ENCODE results near the gene SNCB. TPM values are rescaled to one million over a fixed set of nuclear protein-coding genes. Genes with fewer than 3 reads are reported as not detected.

SNCB gene
- total and polyA plus RNA-seq, 2 of the 13 experiments (the other 11 are each of a cell fraction or from before 2014, with no cell fraction given) = not detected

GRCh38 chr5:176587398-176587797, 42.9 kb downstream of the SNCB start:
- DNase-seq (ENCODE audit: low spot score) (no peak), FAIRE-seq (no peak), ATAC-seq (no peak)
- no peak overlapping the region for H3K4me3 ChIP-seq (replicated peaks in 1 of 3; ENCODE audit: insufficient read depth in 1 of 3, low read depth in 2 of 3, low read length in 3 of 3)
- no peaks in the 10 kb centered on the region for H4K20me1 ChIP-seq (ENCODE audit: insufficient read depth, low read length)
- no peak overlapping the region for H3K4me2 ChIP-seq (ENCODE audit: low read depth, low read length)
- no peaks in the 10 kb centered on the region for H3K27me3 ChIP-seq (ENCODE audit: control insufficient read depth in 1 of 2, insufficient read depth in 2 of 2, low read length in 2 of 2)
- H3K9ac ChIP-seq (ENCODE audit: insufficient read depth, low read depth, low read length) = no peak overlapping the region
- ChIA-PET POLR2A (no interaction called here), CTCF (ENCODE audit: low intra/inter-chr PET ratio, low total read pairs) (no interaction called here)
- H3K4me1 ChIP-seq (ENCODE audit: insufficient read depth, low read length) = no peaks in the 10 kb centered on the region
- H3K9me3 ChIP-seq (ENCODE audit: low read length) = peaks cover 16% of the 10 kb centered on the region
- in situ Hi-C loops (cut with HindIII; ENCODE audit: extremely low pct_ligation_motif_present, low pct_unique_long_range_greater_than_20kb) = loop anchor here (25.0 kb wide), 1 partner anchor 850 kb away; no protein-coding TSS in a partner anchor
- no peak overlapping the region for H3K27ac ChIP-seq (ENCODE audit: extremely low read length, insufficient read depth, low read length)
- 95% methylated on average over 6 of the region's 7 CpGs for WGBS (ENCODE audit: low lambda C conversion rate)
- H3K36me3 ChIP-seq (replicated peaks in 1 of 2; ENCODE audit: control insufficient read depth in 1 of 2, insufficient read depth in 2 of 2, low read length in 2 of 2) = peaks cover 0 to 29% of the 10 kb centered on the region in 2 experiments; a peak in 3 of 5 replicates
- no peak for TF ChIP-seq KIAA2018 (CRISPR knock-in tag; IDR thresholded peaks at IDR 0.05; ENCODE audit: borderline replicate concordance)
- TF ChIP-seq ATRX (CRISPR knock-in tag; IDR thresholded peaks at IDR 0.05; ENCODE audit: borderline replicate concordance) = no peak
- TF ChIP-seq ZNF12 (CRISPR knock-in tag; IDR thresholded peaks at IDR 0.05) = no peak
- no peak for TF ChIP-seq SCMH1 (CRISPR knock-in tag; IDR thresholded peaks at IDR 0.05; ENCODE audit: borderline replicate concordance)
- TF ChIP-seq, protein P1, sequence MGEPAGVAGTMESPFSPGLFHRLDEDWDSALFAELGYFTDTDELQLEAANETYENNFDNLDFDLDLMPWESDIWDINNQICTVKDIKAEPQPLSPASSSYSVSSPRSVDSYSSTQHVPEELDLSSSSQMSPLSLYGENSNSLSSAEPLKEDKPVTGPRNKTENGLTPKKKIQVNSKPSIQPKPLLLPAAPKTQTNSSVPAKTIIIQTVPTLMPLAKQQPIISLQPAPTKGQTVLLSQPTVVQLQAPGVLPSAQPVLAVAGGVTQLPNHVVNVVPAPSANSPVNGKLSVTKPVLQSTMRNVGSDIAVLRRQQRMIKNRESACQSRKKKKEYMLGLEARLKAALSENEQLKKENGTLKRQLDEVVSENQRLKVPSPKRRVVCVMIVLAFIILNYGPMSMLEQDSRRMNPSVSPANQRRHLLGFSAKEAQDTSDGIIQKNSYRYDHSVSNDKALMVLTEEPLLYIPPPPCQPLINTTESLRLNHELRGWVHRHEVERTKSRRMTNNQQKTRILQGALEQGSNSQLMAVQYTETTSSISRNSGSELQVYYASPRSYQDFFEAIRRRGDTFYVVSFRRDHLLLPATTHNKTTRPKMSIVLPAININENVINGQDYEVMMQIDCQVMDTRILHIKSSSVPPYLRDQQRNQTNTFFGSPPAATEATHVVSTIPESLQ (CRISPR knock-in tag; conservative IDR thresholded peaks at IDR 0.05) = no peak
- TF ChIP-seq, protein P2, sequence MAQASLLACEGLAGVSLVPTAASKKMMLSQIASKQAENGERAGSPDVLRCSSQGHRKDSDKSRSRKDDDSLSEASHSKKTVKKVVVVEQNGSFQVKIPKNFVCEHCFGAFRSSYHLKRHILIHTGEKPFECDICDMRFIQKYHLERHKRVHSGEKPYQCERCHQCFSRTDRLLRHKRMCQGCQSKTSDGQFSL (CRISPR knock-in tag; IDR thresholded peaks at IDR 0.05) = no peak
- no peak overlapping the region for H2AFZ ChIP-seq (ENCODE audit: low read length)
- intact Hi-C loops (cut with micrococcal nuclease; ENCODE audit: unreplicated experiment) = no loop called here
- BruUV-seq (replicated peaks) = no TSS peak
- H3K79me2 ChIP-seq (ENCODE audit: insufficient read depth, low read length) = no peaks in the 10 kb centered on the region
